Liver (tissue), 9 donors: ENCODE data around the gene B4GALT2. TPM values are rescaled to one million over a fixed set of nuclear protein-coding genes. Genes with fewer than 3 reads are reported as not detected.

ENCODE experiments used
- DNase-seq: peaks from one replicate; pipeline ENCODE4 v3.0.0-alpha.2; 2017; ENCODE audit warnings: low spot score
- H3K27ac ChIP-seq, 2 donors: one replicate each; pipeline ENCODE4 v1.7.0; 2013; ENCODE audit warnings: inconsistent platforms in 2 of 2, low read length in 2 of 2, control low read depth in 1 of 2, low read depth in 1 of 2, mild to moderate bottlenecking in 1 of 2
- H3K27me3 ChIP-seq, 4 donors: one replicate each; pipeline versions ENCODE4 v1.6.1 to v1.7.0; 2013; ENCODE audit warnings: low read length in 3 of 4, inconsistent platforms in 1 of 4, mild to moderate bottlenecking in 1 of 4, moderate library complexity in 1 of 4; ENCODE audit not compliant: control insufficient read depth in 4 of 4, insufficient read depth in 4 of 4
- H3K36me3 ChIP-seq, 4 donors: one replicate each; pipeline versions ENCODE4 v1.6.1 to v1.7.0; 2013; ENCODE audit warnings: low read length in 3 of 4, mild to moderate bottlenecking in 3 of 4, low read depth in 1 of 4, moderate library complexity in 1 of 4; ENCODE audit not compliant: control insufficient read depth in 4 of 4, insufficient read depth in 3 of 4
- H3K4me1 ChIP-seq, 4 donors: one replicate each; pipeline versions ENCODE4 v1.6.1 to v1.7.0; 2013; ENCODE audit warnings: low read length in 3 of 4, mild to moderate bottlenecking in 3 of 4, moderate library complexity in 1 of 4; ENCODE audit not compliant: control insufficient read depth in 4 of 4, insufficient read depth in 4 of 4
- H3K4me3 ChIP-seq, 3 donors: one replicate each; pipeline versions ENCODE4 v1.6.1 to v1.7.0; 2013; ENCODE audit warnings: low read length in 3 of 3, control low read depth in 1 of 3, low read depth in 1 of 3, mild to moderate bottlenecking in 1 of 3
- H3K9ac ChIP-seq, 2 donors: one replicate each; pipeline ENCODE4 v1.7.0; 2013; ENCODE audit warnings: low read length in 2 of 2, mild to moderate bottlenecking in 2 of 2, moderate library complexity in 2 of 2, control low read depth in 1 of 2, low read depth in 1 of 2
- H3K9me3 ChIP-seq, 4 donors: one replicate each; pipeline versions ENCODE4 v1.6.1 to v1.7.0; 2013; ENCODE audit warnings: low read length in 3 of 4; ENCODE audit not compliant: control insufficient read depth in 4 of 4
- EGR1 ChIP-seq, 2 donors: IDR thresholded peaks; 2 replicates each; pipeline ENCODE4 v1.6.1; 2016 to 2018; ENCODE audit warnings: antibody characterized with exemption in 2 of 2, low read depth in 2 of 2
- FOXA2 ChIP-seq: IDR thresholded peaks from 2 replicates; pipeline ENCODE4 v1.6.1; 2016; ENCODE audit warnings: antibody characterized with exemption
- GABPA ChIP-seq, 2 donors: IDR thresholded peaks in 1 of 2; conservative IDR thresholded peaks in 1 of 2; 2 replicates each; pipeline ENCODE4 v1.6.1; 2016; ENCODE audit warnings: antibody characterized with exemption in 2 of 2, mild to moderate bottlenecking in 1 of 2, moderate library complexity in 1 of 2
- HNF4G ChIP-seq: IDR thresholded peaks from 2 replicates; pipeline ENCODE4 v1.6.1; 2016; ENCODE audit warnings: antibody characterized with exemption
- JUND ChIP-seq, 2 donors: IDR thresholded peaks; 2 replicates each; pipeline ENCODE4 v1.6.1; 2016; ENCODE audit warnings: antibody characterized with exemption in 2 of 2
- NR2F2 ChIP-seq: IDR thresholded peaks from 2 replicates; pipeline ENCODE4 v1.6.1; 2016; ENCODE audit warnings: antibody characterized with exemption
- RAD21 ChIP-seq, 2 donors: IDR thresholded peaks; 2 replicates each; pipeline ENCODE4 v1.6.1; 2016; ENCODE audit warnings: antibody characterized with exemption in 2 of 2, mild to moderate bottlenecking in 2 of 2
- SP1 ChIP-seq: IDR thresholded peaks from 2 replicates; pipeline ENCODE4 v1.6.1; 2018; ENCODE audit warnings: antibody characterized with exemption, mild to moderate bottlenecking
- TAF1 ChIP-seq: conservative IDR thresholded peaks from 2 replicates; pipeline ENCODE4 v1.6.1; 2016; ENCODE audit warnings: antibody characterized with exemption, mild to moderate bottlenecking
- YY1 ChIP-seq: IDR thresholded peaks from 2 replicates; pipeline ENCODE4 v1.6.1; 2016; ENCODE audit warnings: antibody characterized with exemption, mild to moderate bottlenecking
- WGBS: extraction: QIAGEN DNeasy Blood & Tissue Kit; methylation state at CpG from one replicate; pipeline ENCODE4 v1.1.7; 2013; 5-methylcytosine and 5-hydroxymethylcytosine counted together
- polyA plus RNA-seq, 2 donors: library from polyadenylated mRNA; stranded (reverse) in 1 of 2; unstranded in 1 of 2; fragments of 200-250 nt in 1 of 2; fragments of >200 nt in 1 of 2; fragmentation: Nextera tagmentation in 1 of 2; extraction: Ambion mirVana in 1 of 2; gene quantifications; one replicate each; pipeline versions ENCODE4 v1.2.1 to v1.2.3, GENCODE V29; 2013 to 2015
- total RNA-seq, 2 donors: library from RNA; depleted of rRNA; stranded (reverse); fragments of >200 nt; gene quantifications; one replicate each; pipeline ENCODE4 v1.2.3, GENCODE V29; 2014
- TF ChIP-seq, protein P1 (sequence below): IDR thresholded peaks from 2 replicates; pipeline ENCODE4 v1.6.1; 2016; ENCODE audit warnings: antibody characterized with exemption
- TF ChIP-seq, protein P2 (sequence below): fragments of 150-350 bp; IDR thresholded peaks from 2 replicates; pipeline ENCODE4 v1.5.1; 2017; ENCODE audit warnings: improper control_type of control experiment, low read depth, low read length; ENCODE audit not compliant: missing input control
- TF ChIP-seq, protein P3 (sequence below): IDR thresholded peaks from 2 replicates; pipeline ENCODE4 v1.6.1; 2016; ENCODE audit warnings: antibody characterized with exemption
- donor health status: healthy.
- donor health status: healthy.
- donor health status: healthy.
- donor health status: healthy.
- donor health status: healthy.

Gene B4GALT2
- total and polyA plus RNA-seq, 4 donors, result 2.9 to 31.5 (median 16.1) TPM

DNA sequence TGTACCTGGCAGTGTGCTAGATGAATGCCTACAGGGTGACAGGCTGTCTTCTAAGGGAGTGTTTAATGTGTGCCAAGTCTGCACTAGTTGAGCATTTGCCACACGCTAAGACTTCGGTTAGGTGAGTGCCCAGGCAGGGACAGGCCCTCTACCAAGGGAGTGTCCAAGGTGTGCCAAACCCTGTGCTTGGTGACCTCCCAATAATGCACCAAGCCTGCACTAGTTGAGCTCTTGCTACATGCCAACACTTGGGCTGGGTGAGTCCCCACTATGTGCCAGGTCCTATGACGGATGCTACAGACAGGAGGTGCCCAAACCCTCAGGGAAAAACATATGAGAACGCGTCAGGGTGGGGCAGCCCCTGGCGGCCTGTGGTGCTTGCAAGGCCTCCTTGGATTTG, 41.5 kb downstream of the B4GALT2 start:
- Histone ChIP-seq H3K36me3 (no peaks in the 10 kb centered on the region), H3K27ac (no peak overlapping the region), H3K9me3 (no peaks in the 10 kb centered on the region), H3K9ac (no peak overlapping the region), H3K27me3 (no peaks in the 10 kb centered on the region), H3K4me1 (no peaks in the 10 kb centered on the region), H3K4me3 (no peak overlapping the region)
- no peak for TF ChIP-seq FOXA2
- TF ChIP-seq GABPA (IDR thresholded peaks at IDR 0.05 in 1 of 2, conservative IDR thresholded peaks at IDR 0.05 in 1 of 2), result no peak
- no peak for DNase-seq
- 88% methylated on average over 6 of the region's 6 CpGs for WGBS

DNA sequence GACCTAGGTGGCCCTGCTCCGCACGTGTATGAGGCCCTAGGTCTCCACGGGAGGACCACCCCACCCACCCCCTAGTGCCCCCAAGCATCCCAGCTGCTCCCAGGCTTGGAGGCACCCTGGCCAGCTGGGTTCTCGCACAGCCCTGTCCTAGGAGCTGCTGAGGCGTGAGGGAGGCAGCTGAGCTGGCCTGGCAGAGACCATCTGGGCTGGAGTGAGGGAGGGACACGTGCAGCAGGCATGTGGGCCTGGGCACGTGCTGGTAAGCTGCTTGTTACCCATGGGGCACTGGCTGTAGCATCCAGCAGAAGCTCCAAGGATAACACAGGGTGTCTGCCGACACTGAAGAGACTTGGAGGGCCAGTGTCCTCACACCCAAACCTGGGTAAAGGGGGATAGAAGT, 42.1 kb downstream of the B4GALT2 start:
- WGBS, result 93% methylated on average over 8 of the region's 8 CpGs
- Histone ChIP-seq H3K27me3 (no peaks in the 10 kb centered on the region), H3K9me3 (no peaks in the 10 kb centered on the region), H3K4me1 (no peaks in the 10 kb centered on the region), H3K27ac (no peak overlapping the region), H3K36me3 (no peaks in the 10 kb centered on the region), H3K9ac (no peak overlapping the region), H3K4me3 (no peak overlapping the region)
- no peak for DNase-seq
- TF ChIP-seq, protein P1, sequence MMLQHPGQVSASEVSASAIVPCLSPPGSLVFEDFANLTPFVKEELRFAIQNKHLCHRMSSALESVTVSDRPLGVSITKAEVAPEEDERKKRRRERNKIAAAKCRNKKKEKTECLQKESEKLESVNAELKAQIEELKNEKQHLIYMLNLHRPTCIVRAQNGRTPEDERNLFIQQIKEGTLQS, result no peak
- TF ChIP-seq EGR1 (IDR thresholded peaks at IDR 0.05; ENCODE audit: low read depth in 2 of 2), result no peak
- TF ChIP-seq HNF4G, result no peak
- TF ChIP-seq JUND (IDR thresholded peaks at IDR 0.05), result no peak
- TF ChIP-seq TAF1, result no peak
- TF ChIP-seq SP1, result no peak
- TF ChIP-seq, protein P2, sequence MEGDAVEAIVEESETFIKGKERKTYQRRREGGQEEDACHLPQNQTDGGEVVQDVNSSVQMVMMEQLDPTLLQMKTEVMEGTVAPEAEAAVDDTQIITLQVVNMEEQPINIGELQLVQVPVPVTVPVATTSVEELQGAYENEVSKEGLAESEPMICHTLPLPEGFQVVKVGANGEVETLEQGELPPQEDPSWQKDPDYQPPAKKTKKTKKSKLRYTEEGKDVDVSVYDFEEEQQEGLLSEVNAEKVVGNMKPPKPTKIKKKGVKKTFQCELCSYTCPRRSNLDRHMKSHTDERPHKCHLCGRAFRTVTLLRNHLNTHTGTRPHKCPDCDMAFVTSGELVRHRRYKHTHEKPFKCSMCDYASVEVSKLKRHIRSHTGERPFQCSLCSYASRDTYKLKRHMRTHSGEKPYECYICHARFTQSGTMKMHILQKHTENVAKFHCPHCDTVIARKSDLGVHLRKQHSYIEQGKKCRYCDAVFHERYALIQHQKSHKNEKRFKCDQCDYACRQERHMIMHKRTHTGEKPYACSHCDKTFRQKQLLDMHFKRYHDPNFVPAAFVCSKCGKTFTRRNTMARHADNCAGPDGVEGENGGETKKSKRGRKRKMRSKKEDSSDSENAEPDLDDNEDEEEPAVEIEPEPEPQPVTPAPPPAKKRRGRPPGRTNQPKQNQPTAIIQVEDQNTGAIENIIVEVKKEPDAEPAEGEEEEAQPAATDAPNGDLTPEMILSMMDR, result no peak
- TF ChIP-seq RAD21 (IDR thresholded peaks at IDR 0.05), result no peak
- TF ChIP-seq FOXA2, result no peak

DNA sequence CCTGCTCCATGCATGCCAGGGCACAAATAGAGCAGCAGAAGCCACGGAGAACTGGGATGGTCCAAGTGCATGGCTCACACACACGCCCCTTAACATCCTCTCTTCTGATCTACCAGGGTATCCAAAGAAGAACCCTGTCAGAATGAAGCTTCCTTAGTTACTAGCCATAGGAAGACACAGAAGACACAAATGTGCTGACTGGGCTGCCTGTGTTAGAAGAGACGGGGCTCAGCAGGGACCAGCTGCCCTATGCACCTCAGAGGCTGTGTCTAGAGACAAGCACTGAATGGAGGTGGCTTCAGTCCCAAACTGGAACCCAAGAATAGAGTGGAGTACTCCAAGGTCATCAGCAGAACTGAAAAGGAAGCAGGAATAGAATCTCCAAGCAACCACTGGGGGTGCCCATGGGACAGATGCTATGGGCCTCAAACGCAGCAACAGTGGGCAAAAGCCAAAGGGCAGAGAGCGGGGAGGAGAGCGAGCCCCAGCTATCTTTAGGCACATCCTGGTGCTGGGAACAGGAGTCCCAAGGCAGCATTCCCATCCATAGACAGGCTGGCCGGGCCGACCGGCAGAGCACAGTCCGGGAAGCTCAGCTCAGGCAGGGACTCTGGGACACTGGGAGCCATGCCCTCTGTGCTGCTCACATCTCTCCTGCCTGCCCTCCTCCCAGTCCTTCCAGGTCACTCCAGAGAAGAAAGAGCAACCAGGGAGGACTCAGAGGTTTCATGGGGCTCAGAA, 42.7 kb downstream of the B4GALT2 start:
- H3K27ac ChIP-seq, result no peak overlapping the region
- H3K4me3 ChIP-seq, result no peak overlapping the region
- H3K9ac ChIP-seq, result no peak overlapping the region
- no peak for DNase-seq
- H3K36me3 ChIP-seq, result no peaks in the 10 kb centered on the region
- no peaks in the 10 kb centered on the region for H3K4me1 ChIP-seq
- no peaks in the 10 kb centered on the region for H3K27me3 ChIP-seq
- H3K9me3 ChIP-seq, result no peaks in the 10 kb centered on the region
- TF ChIP-seq NR2F2, result no peak
- no peak for TF ChIP-seq JUND (IDR thresholded peaks at IDR 0.05)
- TF ChIP-seq, protein P3, sequence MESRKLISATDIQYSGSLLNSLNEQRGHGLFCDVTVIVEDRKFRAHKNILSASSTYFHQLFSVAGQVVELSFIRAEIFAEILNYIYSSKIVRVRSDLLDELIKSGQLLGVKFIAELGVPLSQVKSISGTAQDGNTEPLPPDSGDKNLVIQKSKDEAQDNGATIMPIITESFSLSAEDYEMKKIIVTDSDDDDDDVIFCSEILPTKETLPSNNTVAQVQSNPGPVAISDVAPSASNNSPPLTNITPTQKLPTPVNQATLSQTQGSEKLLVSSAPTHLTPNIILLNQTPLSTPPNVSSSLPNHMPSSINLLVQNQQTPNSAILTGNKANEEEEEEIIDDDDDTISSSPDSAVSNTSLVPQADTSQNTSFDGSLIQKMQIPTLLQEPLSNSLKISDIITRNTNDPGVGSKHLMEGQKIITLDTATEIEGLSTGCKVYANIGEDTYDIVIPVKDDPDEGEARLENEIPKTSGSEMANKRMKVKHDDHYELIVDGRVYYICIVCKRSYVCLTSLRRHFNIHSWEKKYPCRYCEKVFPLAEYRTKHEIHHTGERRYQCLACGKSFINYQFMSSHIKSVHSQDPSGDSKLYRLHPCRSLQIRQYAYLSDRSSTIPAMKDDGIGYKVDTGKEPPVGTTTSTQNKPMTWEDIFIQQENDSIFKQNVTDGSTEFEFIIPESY, result no peak
- TF ChIP-seq GABPA (IDR thresholded peaks at IDR 0.05 in 1 of 2, conservative IDR thresholded peaks at IDR 0.05 in 1 of 2), result no peak
- TF ChIP-seq YY1, result no peak
- TF ChIP-seq EGR1 (IDR thresholded peaks at IDR 0.05; ENCODE audit: low read depth in 2 of 2), result no peak
- TF ChIP-seq SP1, result no peak
- 89% methylated on average over 10 of the region's 10 CpGs for WGBS
